Skeletal muscle satellite cell (primary cell): ENCODE results near the gene SDK2.

ENCODE experiments used
- H3K27me3 ChIP-seq: 2 replicates; pipeline ENCODE4 v1.7.0; 2013; ENCODE audit warnings: low read length; ENCODE audit not compliant: control insufficient read depth, insufficient read depth
- H3K36me3 ChIP-seq: 2 replicates; pipeline ENCODE4 v1.7.0; 2013; ENCODE audit warnings: mild to moderate bottlenecking, control low read depth, low read length; ENCODE audit not compliant: insufficient read depth
- H3K4me1 ChIP-seq: 2 replicates; pipeline ENCODE4 v1.7.0; 2013; ENCODE audit warnings: low read length; ENCODE audit not compliant: control insufficient read depth, insufficient read depth
- H3K4me2 ChIP-seq: 2 replicates; pipeline ENCODE4 v1.7.0; 2013; ENCODE audit warnings: mild to moderate bottlenecking, low read length
- H3K4me3 ChIP-seq: 2 replicates; pipeline ENCODE4 v1.7.0; 2013; ENCODE audit warnings: low read length
- H3K9ac ChIP-seq: 2 replicates; pipeline ENCODE4 v1.7.0; 2013; ENCODE audit warnings: mild to moderate bottlenecking, low read depth, low read length, moderate library complexity
- H3K9me3 ChIP-seq: replicated peaks from 2 replicates; pipeline ENCODE4 v1.7.0; 2013; ENCODE audit warnings: mild to moderate bottlenecking, control low read depth, low read length

The SDK2 gene

GRCh38 chr17:73650617-73651200 is 6.5 kb upstream of the SDK2 start:
- H3K36me3 ChIP-seq: no peaks in the 10 kb centered on the region
- no peak overlapping the region for H3K9ac ChIP-seq
- H3K27me3 ChIP-seq: peaks cover 12% of the 10 kb centered on the region
- no peaks in the 10 kb centered on the region for H3K9me3 ChIP-seq
- no peak overlapping the region for H3K4me3 ChIP-seq
- no peak overlapping the region for H3K4me2 ChIP-seq
- H3K4me1 ChIP-seq: no peaks in the 10 kb centered on the region

- Histone ChIP-seq H3K27me3 (peaks cover 17% of the 10 kb centered on the region), H3K9ac (no peak overlapping the region), H3K9me3 (no peaks in the 10 kb centered on the region), H3K36me3 (no peaks in the 10 kb centered on the region), H3K4me1 (no peaks in the 10 kb centered on the region), H3K4me3 (no peak overlapping the region), H3K4me2 (no peak overlapping the region)
Observed at GRCh38 chr17:73650140-73650539, 5.9 kb upstream of the SDK2 start.

- Histone ChIP-seq H3K4me1 (no peaks in the 10 kb centered on the region), H3K4me2 (no peak overlapping the region), H3K27me3 (peaks cover 23% of the 10 kb centered on the region), H3K9me3 (no peaks in the 10 kb centered on the region), H3K9ac (no peak overlapping the region), H3K36me3 (no peaks in the 10 kb centered on the region), H3K4me3 (no peak overlapping the region)
Observed at GRCh38 chr17:73648974-73649373, 4.7 kb upstream of the SDK2 start.

GRCh38 chr17:73648543-73648820 is 4.2 kb upstream of the SDK2 start:
- Histone ChIP-seq H3K27me3 (peaks cover 27% of the 10 kb centered on the region), H3K9me3 (no peaks in the 10 kb centered on the region), H3K9ac (no peak overlapping the region), H3K4me3 (no peak overlapping the region), H3K36me3 (no peaks in the 10 kb centered on the region), H3K4me1 (no peaks in the 10 kb centered on the region), H3K4me2 (no peak overlapping the region)

GRCh38 chr17:73647772-73648542 is 3.7 kb upstream of the SDK2 start:
- H3K4me2 ChIP-seq: no peak overlapping the region
- H3K36me3 ChIP-seq: no peaks in the 10 kb centered on the region
- H3K27me3 ChIP-seq: peaks cover 32% of the 10 kb centered on the region
- H3K9me3 ChIP-seq: no peaks in the 10 kb centered on the region
- no peaks in the 10 kb centered on the region for H3K4me1 ChIP-seq
- H3K9ac ChIP-seq: no peak overlapping the region
- no peak overlapping the region for H3K4me3 ChIP-seq

GRCh38 chr17:73647301-73647695 is 3.1 kb upstream of the SDK2 start:
- Histone ChIP-seq H3K4me2 (no peak overlapping the region), H3K27me3 (peaks cover 39% of the 10 kb centered on the region), H3K36me3 (no peaks in the 10 kb centered on the region), H3K9me3 (no peaks in the 10 kb centered on the region), H3K4me1 (no peaks in the 10 kb centered on the region), H3K9ac (no peak overlapping the region), H3K4me3 (no peak overlapping the region)

- Histone ChIP-seq H3K4me1 (no peaks in the 10 kb centered on the region), H3K27me3 (peaks cover 45% of the 10 kb centered on the region), H3K9me3 (no peaks in the 10 kb centered on the region), H3K36me3 (no peaks in the 10 kb centered on the region), H3K9ac (no peak overlapping the region), H3K4me3 (no peak overlapping the region), H3K4me2 (no peak overlapping the region)
Observed at GRCh38 chr17:73646409-73647300, 2.4 kb upstream of the SDK2 start.

GRCh38 chr17:73645050-73645871 is 1.0 kb upstream of the SDK2 start:
- Histone ChIP-seq H3K4me3 (peak overlapping the region; percentile 45), H3K9me3 (no peaks in the 10 kb centered on the region), H3K36me3 (no peaks in the 10 kb centered on the region), H3K4me1 (no peaks in the 10 kb centered on the region), H3K4me2 (peak overlapping the region; percentile 70), H3K27me3 (peaks cover 51% of the 10 kb centered on the region), H3K9ac (no peak overlapping the region)

GRCh38 chr17:73643852-73644144 is 447 bp downstream of the SDK2 start:
- H3K27me3 ChIP-seq: peaks cover 51% of the 10 kb centered on the region
- H3K4me2 ChIP-seq: peak overlapping the region; percentile 70
- no peak overlapping the region for H3K4me3 ChIP-seq
- no peaks in the 10 kb centered on the region for H3K36me3 ChIP-seq
- H3K9me3 ChIP-seq: no peaks in the 10 kb centered on the region
- H3K4me1 ChIP-seq: no peaks in the 10 kb centered on the region
- H3K9ac ChIP-seq: no peak overlapping the region

- H3K27me3 ChIP-seq: peaks cover 51% of the 10 kb centered on the region
- no peaks in the 10 kb centered on the region for H3K9me3 ChIP-seq
- no peaks in the 10 kb centered on the region for H3K36me3 ChIP-seq
- no peak overlapping the region for H3K4me3 ChIP-seq
- H3K4me2 ChIP-seq: peak overlapping the region; percentile 63
- no peak overlapping the region for H3K9ac ChIP-seq
- H3K4me1 ChIP-seq: no peaks in the 10 kb centered on the region
Observed at GRCh38 chr17:73643001-73643851, 1.0 kb downstream of the SDK2 start.

GRCh38 chr17:73642659-73643000 is 1.6 kb downstream of the SDK2 start:
- Histone ChIP-seq H3K36me3 (no peaks in the 10 kb centered on the region), H3K4me2 (no peak overlapping the region), H3K9ac (no peak overlapping the region), H3K4me3 (no peak overlapping the region), H3K4me1 (no peaks in the 10 kb centered on the region), H3K9me3 (no peaks in the 10 kb centered on the region), H3K27me3 (peaks cover 51% of the 10 kb centered on the region)
